Mucosa of gallbladder (tissue), 1 donor: ENCODE measurements around the gene PHF20. TPM values are rescaled to one million over a fixed set of nuclear protein-coding genes. Genes with fewer than 3 reads are reported as not detected.
"Not testable (repeated sequence)": the region's sequence is repeated elsewhere in the genome, so short reads cannot be mapped to it uniquely, and the experiment has no call there.

Experiments
- DNase-seq: peaks from one replicate; pipeline ENCODE4 v3.0.0-alpha.2; 2020; ENCODE audit warnings: low spot score
- total RNA-seq: library from RNA; stranded (reverse); gene quantifications from one replicate; pipeline ENCODE4 v1.2.1, GENCODE V29; 2021
- donor health status: DM: no; HTN: no; CAD: no.

The PHF20 gene
- total RNA-seq, 1 donor from 2014 or later: 44.4 TPM

GRCh38 chr20:35838205-35838604 lies 66.4 kb downstream of the PHF20 start:
- DNase-seq: no peak

GRCh38 chr20:35839904-35840303 lies 68.1 kb downstream of the PHF20 start:
- no peak for DNase-seq

DNA sequence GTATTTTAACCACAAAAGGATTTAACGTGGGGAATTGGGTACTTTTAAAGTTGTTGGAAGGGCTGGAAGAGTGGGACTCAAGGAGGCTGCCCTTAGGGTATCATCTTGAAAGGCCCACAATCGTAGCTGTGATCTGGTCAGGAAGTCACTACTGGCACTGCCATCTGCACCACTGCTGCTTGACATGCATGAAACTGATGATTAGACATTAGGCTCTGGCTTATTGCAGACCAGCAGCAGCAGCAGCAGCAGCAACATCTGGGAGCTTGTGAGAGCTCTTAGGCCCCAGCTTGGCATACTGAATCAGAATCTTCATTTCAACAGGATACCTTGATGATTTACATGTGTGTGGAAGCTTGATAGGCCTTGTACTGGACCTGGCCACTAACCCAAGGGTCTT lies 68.6 kb downstream of the PHF20 start:
- DNase-seq: no peak

GRCh38 chr20:35842361-35842760 lies 70.5 kb downstream of the PHF20 start:
- DNase-seq: no peak

DNA sequence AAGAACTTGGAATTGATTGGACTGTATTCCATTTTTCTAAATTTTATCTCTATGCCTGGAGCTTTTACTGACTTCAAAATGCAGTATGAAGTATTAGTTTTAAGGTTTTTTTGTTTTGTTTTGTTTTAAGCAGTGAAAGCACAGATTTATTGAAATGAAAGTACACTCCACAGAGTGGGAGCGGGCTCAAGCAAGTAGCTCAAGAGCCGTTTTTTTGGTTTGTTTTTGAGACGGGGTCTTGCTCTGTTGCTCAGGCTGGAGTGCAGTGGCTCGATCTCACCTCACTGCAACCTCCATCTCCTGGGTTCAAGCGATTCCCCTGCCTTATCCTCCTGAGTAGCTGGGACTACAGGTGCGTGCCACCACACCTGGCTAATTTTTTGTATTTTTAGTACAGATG lies 72.1 kb downstream of the PHF20 start:
- DNase-seq: not testable (repeated sequence)

- no peak for DNase-seq
Observed at GRCh38 chr20:35845561-35845960, 73.7 kb downstream of the PHF20 start.

GRCh38 chr20:35849706-35850105 lies 77.9 kb downstream of the PHF20 start:
- no peak for DNase-seq

GRCh38 chr20:35851659-35852058 lies 79.8 kb downstream of the PHF20 start:
- DNase-seq: not testable (repeated sequence)

DNA sequence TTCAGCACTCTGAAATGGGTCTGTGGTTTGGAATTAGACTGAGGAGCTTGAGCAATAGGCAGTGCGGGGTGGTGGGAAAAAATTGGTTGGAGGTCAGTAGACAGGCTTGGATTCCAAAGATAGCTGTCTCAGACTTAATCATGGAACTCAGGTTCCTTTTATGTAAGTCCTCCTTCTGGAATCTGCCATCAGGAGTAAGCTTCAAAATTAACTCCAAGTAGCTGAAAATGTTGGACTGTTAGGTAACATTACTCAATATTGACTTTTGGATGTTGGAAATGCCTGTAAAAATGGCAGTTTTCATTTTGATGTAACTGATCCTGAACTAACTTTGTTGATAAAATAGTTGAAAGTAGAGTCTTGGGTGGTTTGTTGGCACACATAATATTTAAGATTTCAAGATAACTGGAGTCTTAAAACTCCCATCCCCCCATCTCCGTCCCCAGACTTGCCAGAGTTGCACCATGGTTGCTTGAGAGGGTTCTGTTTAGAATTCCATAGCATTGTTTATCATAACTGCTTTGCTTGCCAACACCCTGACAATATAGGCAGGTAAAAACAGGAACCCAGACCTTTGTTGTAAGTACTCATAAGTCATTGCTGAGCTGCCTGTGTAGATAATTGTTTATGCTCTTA lies 83.0 kb downstream of the PHF20 start:
- no peak for DNase-seq

GRCh38 chr20:35855641-35856040 lies 83.8 kb downstream of the PHF20 start:
- not testable (repeated sequence) for DNase-seq

DNA sequence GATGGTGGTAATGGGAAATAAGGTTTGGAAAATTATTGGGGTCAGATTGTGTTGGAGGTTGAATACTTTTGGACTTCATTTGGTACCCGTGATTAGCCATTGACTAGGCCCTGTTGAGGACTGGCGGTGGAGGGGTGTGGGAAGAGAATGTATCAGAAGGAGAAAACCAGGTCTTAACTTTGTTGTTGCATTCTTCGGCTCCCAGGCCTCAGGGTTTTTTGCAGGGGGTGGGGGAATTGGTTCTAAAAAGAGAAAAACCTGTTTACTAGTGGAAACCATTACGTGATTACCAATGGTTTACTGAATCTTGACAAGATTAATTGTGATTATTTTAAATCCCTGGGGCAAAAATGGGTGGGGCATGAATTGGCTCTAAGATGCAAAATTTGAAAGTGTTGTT lies 85.1 kb downstream of the PHF20 start:
- DNase-seq: no peak

DNA sequence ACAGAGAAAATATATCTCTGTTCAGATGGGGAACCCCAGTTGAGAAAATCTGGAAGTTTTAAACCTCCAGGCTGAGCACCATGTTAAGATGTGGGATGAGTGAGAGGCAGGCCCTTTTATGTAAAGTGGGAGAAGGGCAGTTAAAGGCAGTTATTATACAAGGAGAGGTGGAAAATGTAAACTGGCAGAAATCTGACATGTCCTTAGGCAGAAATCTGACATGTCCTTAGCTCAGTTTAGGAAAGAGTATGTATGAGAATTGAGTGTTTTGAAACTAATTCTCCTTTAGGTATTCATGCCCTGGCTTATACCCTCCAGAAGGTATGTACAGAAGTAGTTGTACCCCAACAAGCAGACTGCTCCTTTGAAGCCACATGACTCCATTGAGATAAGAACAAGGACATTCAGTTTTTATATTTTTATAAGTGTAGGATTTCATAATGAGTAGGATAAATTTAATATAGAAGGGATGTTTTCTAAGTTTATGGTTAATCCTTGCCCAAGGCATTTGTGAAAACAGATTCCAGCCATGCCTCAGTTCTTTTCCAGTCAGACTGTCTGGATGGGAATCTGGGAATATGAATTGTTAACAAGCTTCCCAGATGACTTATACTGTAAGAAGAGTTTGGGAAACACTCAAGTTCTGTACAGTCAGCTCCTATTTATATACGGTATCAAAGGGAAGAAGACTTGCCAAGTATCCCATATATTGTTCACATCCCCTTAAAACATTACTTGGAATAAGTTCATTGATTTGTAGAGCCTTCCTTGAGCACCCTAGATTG lies 94.8 kb downstream of the PHF20 start:
- no peak for DNase-seq

GRCh38 chr20:35870541-35871258 lies 98.9 kb downstream of the PHF20 start:
- no peak for DNase-seq

DNA sequence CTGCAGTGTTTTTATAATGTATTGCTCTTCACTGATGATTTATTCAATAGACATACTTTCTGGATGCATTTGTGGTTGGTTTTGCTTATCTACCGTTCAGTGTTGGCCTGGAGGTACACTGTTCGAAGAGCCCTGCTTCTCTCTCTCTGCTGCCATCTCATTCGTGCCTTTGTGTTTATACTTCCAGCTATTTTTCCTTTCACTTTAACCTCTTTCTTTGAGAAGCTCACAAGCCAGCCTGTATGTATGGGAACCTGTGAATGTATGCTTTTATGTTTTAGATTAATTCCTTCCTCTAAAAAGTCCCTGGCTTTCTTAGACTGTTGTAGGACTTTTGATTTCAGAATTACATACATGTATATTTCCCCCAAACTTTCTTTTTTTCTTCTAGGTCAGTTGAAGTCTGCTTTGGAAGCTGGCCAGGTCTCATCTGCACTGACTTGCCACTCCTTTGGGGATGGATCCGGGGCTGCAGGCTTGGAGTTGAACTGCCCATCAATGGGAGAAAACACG lies 99.5 kb downstream of the PHF20 start:
- DNase-seq: no peak

- DNase-seq: no peak
Observed at GRCh38 chr20:35876033-35876320, 104.2 kb downstream of the PHF20 start.

DNA sequence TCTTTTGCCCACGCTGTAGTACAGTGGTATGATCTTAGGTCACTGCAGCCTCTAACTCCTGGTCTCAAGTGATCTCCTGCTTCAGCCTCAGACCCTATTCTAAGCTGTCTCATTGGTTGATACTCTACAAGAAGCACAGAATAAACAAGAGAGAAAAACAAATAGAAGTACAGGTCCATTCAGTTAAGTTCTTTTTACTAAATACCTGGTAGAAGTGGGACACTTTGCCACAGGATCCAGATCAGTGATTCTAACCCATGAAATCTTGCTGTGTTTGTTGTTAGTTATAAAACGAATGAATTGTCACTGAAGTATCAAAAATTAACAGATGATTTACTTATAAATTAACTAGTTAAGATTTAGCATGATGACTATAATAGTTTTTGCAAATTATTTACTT lies 105.8 kb downstream of the PHF20 start:
- no peak for DNase-seq

- no peak for DNase-seq
Observed at GRCh38 chr20:35878113-35878625, 106.4 kb downstream of the PHF20 start.

GRCh38 chr20:35881676-35882075 lies 109.9 kb downstream of the PHF20 start:
- DNase-seq: no peak

DNA sequence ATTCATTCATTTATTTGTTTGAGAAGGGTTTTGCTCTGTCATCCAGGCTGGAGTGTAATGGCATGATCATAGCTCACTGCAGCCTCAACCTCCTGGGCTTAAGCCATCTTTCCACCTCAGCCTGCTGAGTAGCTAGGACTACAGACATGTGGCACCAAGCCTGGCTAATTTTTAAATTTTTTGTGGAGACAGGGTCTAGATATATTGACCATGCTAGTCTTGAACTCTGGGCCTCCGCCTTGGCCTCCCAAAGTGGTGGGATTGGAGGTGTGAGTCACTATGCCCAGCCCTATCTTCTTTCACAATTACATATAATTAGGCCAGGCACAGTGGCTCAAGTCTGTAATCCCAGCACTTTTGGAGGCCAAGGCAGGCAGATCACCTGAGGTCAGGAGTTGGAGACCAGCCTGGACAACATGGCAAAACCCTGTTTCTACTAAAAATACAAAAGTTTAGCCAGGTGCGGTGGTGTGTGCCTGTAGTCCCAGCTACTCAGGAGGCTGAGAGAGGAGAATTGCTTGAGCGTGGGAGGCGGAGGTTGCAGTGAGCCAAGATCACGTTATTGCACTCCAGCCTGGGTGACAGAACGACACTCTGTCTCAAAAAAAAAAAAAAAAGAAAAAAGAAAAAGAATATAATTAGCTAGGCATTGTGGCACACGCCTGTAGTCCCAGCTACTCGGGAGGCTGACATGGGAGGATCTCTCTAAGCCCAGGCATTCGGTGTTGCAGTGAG lies 110.8 kb downstream of the PHF20 start:
- DNase-seq: not testable (repeated sequence)

DNA sequence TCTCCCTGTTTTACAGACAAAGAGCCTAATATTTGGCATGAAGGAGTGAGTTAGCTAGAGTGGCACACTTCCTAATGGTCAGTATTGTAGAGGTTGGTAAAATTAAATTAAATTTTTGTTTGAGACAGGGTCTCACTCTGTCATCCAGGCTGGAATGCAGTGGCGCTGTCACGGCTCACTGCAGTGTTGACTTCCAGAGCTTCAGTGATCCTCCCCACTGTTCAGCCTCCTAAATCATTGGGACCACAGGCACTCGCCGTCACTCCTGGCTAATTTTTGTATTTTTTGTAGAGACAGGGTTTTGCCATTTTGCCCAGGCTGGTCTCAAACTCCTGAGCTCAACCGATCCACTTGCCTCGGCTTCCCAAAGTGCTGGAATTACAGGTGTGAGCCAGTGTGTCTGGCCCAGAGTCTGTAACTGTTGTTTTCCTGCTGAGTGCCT lies 111.5 kb downstream of the PHF20 start:
- DNase-seq: no peak

DNA sequence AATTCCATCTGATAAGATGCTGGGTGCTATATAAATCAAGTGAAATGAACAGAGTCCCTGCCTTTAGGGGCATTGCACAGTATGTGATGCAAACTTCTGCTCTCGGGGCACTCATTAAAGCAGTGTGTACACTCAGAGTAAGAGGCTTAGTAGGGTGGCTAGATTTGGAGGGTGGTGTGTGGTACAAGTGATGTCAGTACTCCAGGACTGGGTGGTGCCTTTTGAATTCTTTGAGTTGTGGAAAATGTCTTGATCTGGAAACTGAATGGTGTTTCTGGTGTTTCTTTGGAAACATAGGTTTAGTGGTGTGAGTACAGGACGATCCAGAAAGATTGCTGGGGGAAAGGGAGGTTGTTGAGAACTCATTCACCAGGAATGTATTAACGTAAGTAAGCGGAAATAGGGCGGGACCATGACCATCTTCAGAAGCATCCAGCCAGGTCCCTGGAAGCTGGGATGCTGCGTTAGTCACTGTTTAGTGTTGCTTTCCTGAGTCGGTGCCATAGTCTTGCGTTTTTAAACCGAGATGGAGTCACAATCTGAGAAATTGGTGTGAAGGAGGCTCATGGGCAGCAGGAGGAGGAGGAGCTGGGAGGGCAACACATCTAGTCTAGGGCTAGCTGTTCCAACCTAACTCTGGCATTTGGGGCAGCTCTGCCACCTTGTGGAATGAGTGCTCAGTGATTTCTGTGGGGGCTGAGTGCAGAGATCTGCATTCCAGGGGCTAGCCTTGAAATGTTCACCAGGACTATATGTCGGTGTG lies 112.1 kb downstream of the PHF20 start:
- peak; percentile 74 for DNase-seq
